K562 (cell line): ENCODE measurements around the gene TFAP2B. TPM values are rescaled to one million over a fixed set of nuclear protein-coding genes. Genes with fewer than 3 reads are reported as not detected.

Source experiments
- ATAC-seq: fragments of 200-7000 bp; cut with Tn5 transposase; 3 replicates; pipeline ENCODE4 v1.9.1; 2020; ENCODE audit warnings: moderate library complexity
- BruUV-seq: library from RNA; stranded (reverse); fragments of 400-500 nt; replicated peaks from 2 replicates; lab custom pipeline; 2021; lab: Mats Ljungman, UMichigan
- CTCF ChIA-PET: fragments of 300-600 bp; formaldehyde crosslinking; extraction: SDS; loops from one replicate; lab custom pipeline; 2021; ENCODE audit warnings: low intra/inter-chr PET ratio; lab: Yijun Ruan, JAX
- POLR2A ChIA-PET: fragments of 300-600, 350-650 bp; sonication (Branson Sonifier 250); formaldehyde crosslinking; extraction: SDS; loops from one replicate; lab custom pipeline; 2021; ENCODE audit warnings: antibody characterized with exemption, inconsistent platforms; lab: Yijun Ruan, JAX
- DNase-seq, 4 experiments: peaks; one replicate each; pipeline versions ENCODE4 v3.0.0 to v3.0.0-alpha.2; 2011 to 2018; ENCODE audit warnings: low spot score in 3 of 4, mixed read lengths in 3 of 4; ENCODE audit errors: extremely low read depth in 1 of 4
- FAIRE-seq: peaks from 2 replicates; lab custom pipeline; 2011; peaks lifted over from hg19 to GRCh38; lab: Jason Lieb, UNC
- H2AFZ ChIP-seq: 2 replicates; pipeline ENCODE4 v1.6.0; 2011; ENCODE audit warnings: low read depth, low read length, control low read depth, inconsistent platforms
- H3K27ac ChIP-seq: fragments of 200-600 bp; 3 replicates; pipeline ENCODE4 v1.8.0; 2011; ENCODE audit warnings: low read depth, mild to moderate bottlenecking, control low read depth, inconsistent platforms, low read length, moderate library complexity, mixed read lengths; ENCODE audit errors: extremely low read depth
- H3K27me3 ChIP-seq, 2 experiments: fragments of 300-600 bp in 1 of 2; 2 replicates in 1 of 2; 3 replicates in 1 of 2; pipeline versions ENCODE4 v1.6.0 to v1.8.0; 2011; ENCODE audit warnings: inconsistent platforms in 2 of 2, low read length in 2 of 2, mild to moderate bottlenecking in 1 of 2, mixed read lengths in 1 of 2, moderate library complexity in 1 of 2; ENCODE audit not compliant: control insufficient read depth in 2 of 2, insufficient read depth in 2 of 2
- H3K36me3 ChIP-seq: fragments of 300-600 bp; 3 replicates; pipeline ENCODE4 v1.8.0; 2011; ENCODE audit warnings: mild to moderate bottlenecking, low read length, inconsistent platforms; ENCODE audit not compliant: control insufficient read depth, insufficient read depth
- H3K4me1 ChIP-seq, 2 experiments: fragments of 200-600 bp in 1 of 2; replicated peaks in 1 of 2; 2 replicates in 1 of 2; 3 replicates in 1 of 2; pipeline versions ENCODE4 v1.5.1 to v1.8.0; 2011; ENCODE audit warnings: inconsistent platforms in 2 of 2, low read length in 2 of 2, mild to moderate bottlenecking in 1 of 2, mixed read lengths in 1 of 2, moderate library complexity in 1 of 2; ENCODE audit not compliant: control insufficient read depth in 2 of 2, insufficient read depth in 2 of 2
- H3K4me2 ChIP-seq: 2 replicates; pipeline ENCODE4 v1.6.1; 2011; ENCODE audit warnings: low read length, control low read depth, inconsistent platforms, mixed read lengths; ENCODE audit not compliant: insufficient read depth
- H3K4me3 ChIP-seq: fragments of 200-600 bp; sonication (generic), shearing (Covaris generic); 2 replicates; pipeline ENCODE4 v1.5.1; 2016; ENCODE audit warnings: control low read depth, inconsistent platforms
- H3K79me2 ChIP-seq: fragments of 200-600 bp; 3 replicates; pipeline ENCODE4 v1.8.0; 2011; ENCODE audit warnings: low read length, inconsistent platforms; ENCODE audit not compliant: control insufficient read depth, insufficient read depth
- H3K9ac ChIP-seq, 2 experiments: 2 replicates each; pipeline versions ENCODE4 v1.6.0 to v1.6.1; 2011; ENCODE audit warnings: low read depth in 2 of 2, low read length in 2 of 2, control low read depth in 1 of 2, inconsistent platforms in 1 of 2, mild to moderate bottlenecking in 1 of 2, mixed read lengths in 1 of 2; ENCODE audit not compliant: insufficient read depth in 1 of 2
- H3K9me1 ChIP-seq: one replicate; pipeline ENCODE4 v1.6.0; 2011; ENCODE audit warnings: inconsistent platforms, mild to moderate bottlenecking, low read length, moderate library complexity; ENCODE audit not compliant: control insufficient read depth, insufficient read depth
- H3K9me3 ChIP-seq: replicated peaks from 2 replicates; pipeline ENCODE4 v1.5.1; 2011; ENCODE audit warnings: low read depth, low read length, inconsistent platforms; ENCODE audit not compliant: control insufficient read depth, insufficient read depth
- H4K20me1 ChIP-seq: replicated peaks from 2 replicates; pipeline ENCODE4 v1.6.1; 2011; ENCODE audit warnings: low read length, inconsistent platforms, mixed read lengths; ENCODE audit not compliant: control insufficient read depth, insufficient read depth
- CBX3 ChIP-seq, 2 experiments: IDR thresholded peaks; 1 replicate in 1 of 2; 2 replicates in 1 of 2; pipeline ENCODE4 v1.6.1; 2012; ENCODE audit warnings: inconsistent platforms in 2 of 2, low read length in 2 of 2, borderline replicate concordance in 1 of 2, control low read depth in 1 of 2
- DDX20 ChIP-seq: fragments of 450-650 bp; IDR thresholded peaks from 2 replicates; pipeline ENCODE4 v1.6.1; 2016; ENCODE audit warnings: missing genetic modification characterization, low read depth, mild to moderate bottlenecking, missing compliant biosample characterization, moderate library complexity
- DPF2 ChIP-seq: fragments of 450-650 bp; IDR thresholded peaks from 2 replicates; pipeline ENCODE4 v1.6.1; 2016
- GABPB1 ChIP-seq: sonication (generic); formaldehyde crosslinking; IDR thresholded peaks from 2 replicates; pipeline ENCODE4 v1.8.0; 2022; ENCODE audit warnings: mild to moderate bottlenecking, missing genetic modification reagents
- L3MBTL2 ChIP-seq: fragments of 450-650 bp; IDR thresholded peaks from 2 replicates; pipeline ENCODE4 v1.6.1; 2016; ENCODE audit warnings: mild to moderate bottlenecking, moderate library complexity
- ZBED1 ChIP-seq: IDR thresholded peaks from 2 replicates; pipeline ENCODE4 v1.6.1; 2014
- ZNF551 ChIP-seq: fragments of 250-450 bp; sonication (Bioruptor Pico); IDR thresholded peaks from 2 replicates; pipeline ENCODE4 v1.5.0; 2021; ENCODE audit warnings: mild to moderate bottlenecking, moderate library complexity
- WGBS: fragments of 100-300 bp; shearing (Covaris generic); methylation state at CpG from one replicate; pipeline ENCODE4 v1.1.6; 2016; ENCODE audit warnings: low coverage, mixed read lengths; ENCODE audit not compliant: insufficient coverage; ENCODE audit errors: missing lambda C conversion rate; 5-methylcytosine and 5-hydroxymethylcytosine counted together
- in situ Hi-C: fragments of 300-500 bp; cut with MboI; formaldehyde crosslinking; loops from 4 replicates; pipeline ENCODE4 v1.15.0; 2018; ENCODE audit warnings: inconsistent platforms, mixed read lengths
- intact Hi-C: fragments of 100-400 bp; cut with micrococcal nuclease; formaldehyde crosslinking; loops from 2 replicates; pipeline ENCODE4 v1.14.2; 2022
- polyA plus RNA-seq, 8 experiments: library from polyadenylated mRNA; depleted of rRNA in 4 of 8; stranded (reverse) in 5 of 8; unstranded in 3 of 8; fragments of >200 nt; fragmentation: Nextera tagmentation in 2 of 8; fragmentation: Illumina TruSeq in 1 of 8; extraction: Ambion mirVana in 2 of 8; extraction: Trizol in 1 of 8; gene quantifications; 2 replicates each; pipeline versions ENCODE4 v1.2.1 to v1.2.3, GENCODE V29; 2011 to 2014; ENCODE audit warnings: inconsistent platforms in 1 of 8, missing spikeins in 1 of 8
- total RNA-seq, 7 experiments: library from RNA; depleted of rRNA in 6 of 7; stranded (reverse); fragments of >200 nt in 6 of 7; fragmentation: Illumina TruSeq in 2 of 7; extraction: Trizol in 2 of 7; gene quantifications; 2 replicates each; pipeline versions ENCODE4 v1.2.1 to v1.2.3, GENCODE V29; 2011 to 2021; ENCODE audit warnings: low replicate concordance in 1 of 7
- TF ChIP-seq, protein P1 (sequence below), 2 experiments: IDR thresholded peaks; 2 replicates each; pipeline ENCODE4 v1.6.1; 2011; ENCODE audit warnings: borderline replicate concordance in 1 of 2, control low read depth in 1 of 2, low read depth in 1 of 2, low read length in 1 of 2, mild to moderate bottlenecking in 1 of 2, mixed read lengths in 1 of 2, moderate library complexity in 1 of 2; ENCODE audit not compliant: insufficient read depth in 1 of 2, insufficient read length in 1 of 2, poor library complexity in 1 of 2, severe bottlenecking in 1 of 2; ENCODE audit errors: extremely low read depth in 1 of 2
- TF ChIP-seq, protein P2 (sequence below): sonication (generic); formaldehyde crosslinking; IDR thresholded peaks from 2 replicates; pipeline ENCODE4 v1.8.1; 2023; ENCODE audit warnings: mild to moderate bottlenecking, missing genetic modification reagents

TFAP2B gene
- total and polyA plus RNA-seq, 9 of the 15 experiments (the other 6 are each of a cell fraction or from before 2014, with no cell fraction given): not detected

DNA sequence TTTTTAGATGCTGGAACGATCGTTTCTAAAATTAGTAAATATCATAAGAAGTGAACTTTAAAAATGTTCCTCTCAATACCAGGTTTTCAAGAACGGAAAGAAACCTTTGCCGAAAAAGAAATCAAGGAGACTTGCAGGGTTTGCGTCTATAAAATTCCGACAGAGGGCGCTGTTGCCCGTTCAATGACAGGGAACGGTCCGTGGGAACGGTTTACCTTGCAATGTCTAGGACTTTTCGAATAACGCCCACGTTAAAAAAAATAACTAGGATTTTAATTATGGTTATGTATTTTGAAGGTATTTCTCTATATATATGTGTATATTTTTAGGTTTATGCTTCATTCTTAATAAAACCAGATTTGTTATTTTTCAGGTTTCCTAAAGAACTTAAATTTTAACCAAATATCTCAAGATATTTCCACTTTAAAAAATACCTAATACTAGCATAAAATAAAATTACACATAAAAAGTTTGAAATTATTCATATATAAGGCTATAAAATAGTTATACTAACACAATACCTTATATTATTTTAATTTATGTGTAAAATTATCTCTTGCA is 2.5 kb upstream of the TFAP2B start (continued):
- TF ChIP-seq, protein P1, sequence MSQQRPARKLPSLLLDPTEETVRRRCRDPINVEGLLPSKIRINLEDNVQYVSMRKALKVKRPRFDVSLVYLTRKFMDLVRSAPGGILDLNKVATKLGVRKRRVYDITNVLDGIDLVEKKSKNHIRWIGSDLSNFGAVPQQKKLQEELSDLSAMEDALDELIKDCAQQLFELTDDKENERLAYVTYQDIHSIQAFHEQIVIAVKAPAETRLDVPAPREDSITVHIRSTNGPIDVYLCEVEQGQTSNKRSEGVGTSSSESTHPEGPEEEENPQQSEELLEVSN (IDR thresholded peaks at IDR 0.05; ENCODE audit: borderline replicate concordance in 1 of 2, extremely low read depth in 1 of 2, insufficient read depth in 1 of 2, insufficient read length in 1 of 2, low read depth in 1 of 2, low read length in 1 of 2, poor library complexity in 1 of 2, severe bottlenecking in 1 of 2): no peak
- no peak for TF ChIP-seq ZBED1
- no peak for TF ChIP-seq DPF2
- no peak for TF ChIP-seq L3MBTL2
- peak in 1 of 2 experiments; percentile 38; a peak in 1 of 3 replicates for TF ChIP-seq CBX3 (IDR thresholded peaks at IDR 0.05; ENCODE audit: borderline replicate concordance in 1 of 2, low read length in 2 of 2)
- TF ChIP-seq DDX20 (tag): no peak

DNA sequence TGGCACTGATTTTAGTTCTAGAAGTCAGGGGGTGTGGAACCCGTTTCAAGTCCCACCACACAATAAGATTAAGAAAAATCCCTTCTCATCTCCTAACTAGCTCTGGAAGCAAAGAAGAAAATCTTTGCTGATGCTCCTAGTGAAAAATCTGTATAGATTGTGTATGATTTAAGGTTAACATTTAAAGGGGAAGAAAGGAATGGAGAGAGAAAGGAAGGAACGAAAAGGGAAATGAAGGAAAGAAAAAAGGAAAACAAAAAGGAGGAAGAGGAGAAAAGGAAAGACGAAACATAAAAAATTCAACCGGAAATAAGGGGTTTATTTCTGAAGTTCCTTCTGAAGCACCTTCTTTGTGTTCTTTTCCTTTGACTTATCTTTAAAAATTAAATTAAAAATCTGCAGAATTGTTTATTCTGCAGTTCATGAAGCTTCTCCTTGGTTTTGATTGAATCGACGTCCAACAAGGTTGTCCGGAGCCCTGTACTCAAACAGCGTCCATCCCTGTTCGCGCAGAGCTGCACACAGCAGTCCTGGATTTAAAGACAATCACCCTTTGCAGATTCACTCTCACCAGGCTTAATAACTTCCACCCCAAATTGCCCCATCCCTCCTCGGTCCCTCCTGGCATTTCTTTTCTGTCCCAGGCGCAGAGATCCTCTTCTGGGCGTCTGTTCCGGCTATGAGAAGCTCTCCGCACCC is 1.6 kb upstream of the TFAP2B start:
- H3K27ac ChIP-seq: no peak overlapping the region
- POLR2A ChIA-PET: no interaction called here
- H3K79me2 ChIP-seq: no peaks in the 10 kb centered on the region
- H3K36me3 ChIP-seq: no peaks in the 10 kb centered on the region
- intact Hi-C loops: loop anchor here (2.0 to 10.0 kb wide), 8 partner anchors 58 to 1204 kb away; no protein-coding TSS in a partner anchor
- no peaks in the 10 kb centered on the region; a peak in 1 of 5 replicates for H3K4me1 ChIP-seq
- no peaks in the 10 kb centered on the region for H3K27me3 ChIP-seq
- no peak overlapping the region for H3K4me3 ChIP-seq
- WGBS: 59% methylated on average over 13 of the region's 15 CpGs
- no peaks in the 10 kb centered on the region for H3K9me1 ChIP-seq
- BruUV-seq: no TSS peak
- H4K20me1 ChIP-seq: no peaks in the 10 kb centered on the region
- no peak overlapping the region for H2AFZ ChIP-seq
- no peak for FAIRE-seq
- DNase-seq: no peak
- no peak overlapping the region for H3K4me2 ChIP-seq
- no peak for TF ChIP-seq ZNF551
- TF ChIP-seq GABPB1: no peak
- TF ChIP-seq, protein P2, sequence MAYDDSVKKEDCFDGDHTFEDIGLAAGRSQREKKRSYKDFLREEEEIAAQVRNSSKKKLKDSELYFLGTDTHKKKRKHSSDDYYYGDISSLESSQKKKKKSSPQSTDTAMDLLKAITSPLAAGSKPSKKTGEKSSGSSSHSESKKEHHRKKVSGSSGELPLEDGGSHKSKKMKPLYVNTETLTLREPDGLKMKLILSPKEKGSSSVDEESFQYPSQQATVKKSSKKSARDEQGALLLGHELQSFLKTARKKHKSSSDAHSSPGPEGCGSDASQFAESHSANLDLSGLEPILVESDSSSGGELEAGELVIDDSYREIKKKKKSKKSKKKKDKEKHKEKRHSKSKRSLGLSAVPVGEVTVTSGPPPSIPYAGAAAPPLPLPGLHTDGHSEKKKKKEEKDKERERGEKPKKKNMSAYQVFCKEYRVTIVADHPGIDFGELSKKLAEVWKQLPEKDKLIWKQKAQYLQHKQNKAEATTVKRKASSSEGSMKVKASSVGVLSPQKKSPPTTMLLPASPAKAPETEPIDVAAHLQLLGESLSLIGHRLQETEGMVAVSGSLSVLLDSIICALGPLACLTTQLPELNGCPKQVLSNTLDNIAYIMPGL (CRISPR knock-in tag): no peak
- TF ChIP-seq, all 486 proteins: peak for 0
- Histone ChIP-seq H3K9ac (no peak overlapping the region), H3K9me3 (0 out of 2 replicates have a peak, but pooled peaks cover 3% of the 10 kb centered on the region)
- CTCF ChIA-PET: interaction anchor here (0.8 to 1.9 kb wide), 5 partner anchors 532 to 1205 kb away, joined by 3 to 9 read pairs (median 3); no protein-coding TSS in a partner anchor
- in situ Hi-C loops: loop anchor here (10.0 to 25.0 kb wide), 3 partner anchors 538 to 1195 kb away; no protein-coding TSS in a partner anchor
- ATAC-seq: no peak
